Measurements from ENCODE around the gene PYCARD.
A peak's percentile ranks its signal among the peaks of the same experiment; 100 is the strongest.
"Not testable (repeated sequence)": the region's sequence is repeated elsewhere in the genome, so short reads cannot be mapped to it uniquely, and the experiment has no call there.

PYCARD gene

GRCh38 chr16:31191697-31192428, 10.7 kb downstream of the PYCARD start:
- DNase-seq (ENCODE audit: low read depth, low spot score) = no peak

GRCh38 chr16:31190818-31191444, 11.6 kb downstream of the PYCARD start:
- no peak for DNase-seq (ENCODE audit: low read depth, low spot score)

GRCh38 chr16:31190061-31190460, 12.5 kb downstream of the PYCARD start:
- no peak for DNase-seq (ENCODE audit: low read depth, low spot score)

- DNase-seq (ENCODE audit: low read depth, low spot score) = no peak
Measured at GRCh38 chr16:31189412-31189778, 13.2 kb downstream of the PYCARD start.

- no peak for DNase-seq (ENCODE audit: low read depth, low spot score)
Measured at GRCh38 chr16:31188450-31189411, 13.8 kb downstream of the PYCARD start.

DNA sequence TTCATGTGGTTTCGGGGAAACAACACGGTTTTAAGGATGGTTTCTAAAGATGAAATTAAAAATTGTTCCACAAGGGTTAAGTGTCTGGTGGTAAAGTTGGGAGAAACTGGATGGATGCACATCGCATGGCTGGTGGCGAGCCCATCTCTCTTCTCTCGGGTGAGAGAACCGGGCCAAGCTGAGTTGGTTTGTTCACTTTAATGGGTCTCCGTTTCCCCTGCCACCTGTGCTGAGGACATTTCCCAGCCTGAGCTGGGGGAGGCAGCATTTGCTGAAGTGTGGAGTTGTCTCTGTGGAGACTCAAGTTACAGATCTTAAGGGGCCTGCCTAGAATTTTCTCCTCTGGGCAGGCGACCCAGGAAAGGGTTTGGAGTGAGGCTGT, 14.8 kb downstream of the PYCARD start:
- DNase-seq (ENCODE audit: low read depth, low spot score) = no peak

GRCh38 chr16:31186930-31187807, 15.4 kb downstream of the PYCARD start:
- no peak for DNase-seq (ENCODE audit: low read depth, low spot score)

GRCh38 chr16:31186176-31186575, 16.4 kb downstream of the PYCARD start:
- DNase-seq (ENCODE audit: low read depth, low spot score) = no peak

GRCh38 chr16:31185339-31185738, 17.2 kb downstream of the PYCARD start:
- DNase-seq (ENCODE audit: low read depth, low spot score) = no peak

- DNase-seq (ENCODE audit: low read depth, low spot score) = no peak
Measured at GRCh38 chr16:31184888-31185287, 17.7 kb downstream of the PYCARD start.

- DNase-seq (ENCODE audit: low read depth, low spot score) = no peak
Measured at GRCh38 chr16:31183432-31184428, 18.8 kb downstream of the PYCARD start.

DNA sequence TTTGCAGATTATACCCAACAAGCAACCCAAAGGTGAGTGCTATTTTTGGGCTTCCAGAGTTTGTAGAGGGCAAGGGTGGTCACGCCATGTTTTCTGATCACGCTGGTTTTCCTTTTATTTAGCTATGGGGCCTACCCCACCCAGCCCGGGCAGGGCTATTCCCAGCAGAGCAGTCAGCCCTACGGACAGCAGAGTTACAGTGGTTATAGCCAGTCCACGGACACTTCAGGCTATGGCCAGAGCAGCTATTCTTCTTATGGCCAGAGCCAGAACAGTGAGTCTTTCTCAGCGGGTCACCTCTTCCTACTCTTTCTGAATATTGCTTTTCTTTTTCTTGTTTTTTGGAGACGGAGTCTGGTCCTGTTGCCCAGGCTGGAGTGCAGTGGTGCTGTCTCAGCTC, 20.2 kb downstream of the PYCARD start:
- no peak for DNase-seq (ENCODE audit: low read depth, low spot score)

GRCh38 chr16:31181102-31181830, 21.3 kb downstream of the PYCARD start:
- peak; percentile 49 for DNase-seq (ENCODE audit: low read depth, low spot score)

- peak; percentile 94 for DNase-seq (ENCODE audit: low read depth, low spot score)
Measured at GRCh38 chr16:31179747-31180459, 22.7 kb downstream of the PYCARD start, which contains the start of gene FUS. Gene FUS, plus strand, starts transcription at chr16:31180139. Its CDS starts 76 bp downstream, at chr16:31180215.

- no peak for DNase-seq (ENCODE audit: low read depth, low spot score)
Measured at GRCh38 chr16:31179219-31179746, 23.3 kb downstream of the PYCARD start.

DNA sequence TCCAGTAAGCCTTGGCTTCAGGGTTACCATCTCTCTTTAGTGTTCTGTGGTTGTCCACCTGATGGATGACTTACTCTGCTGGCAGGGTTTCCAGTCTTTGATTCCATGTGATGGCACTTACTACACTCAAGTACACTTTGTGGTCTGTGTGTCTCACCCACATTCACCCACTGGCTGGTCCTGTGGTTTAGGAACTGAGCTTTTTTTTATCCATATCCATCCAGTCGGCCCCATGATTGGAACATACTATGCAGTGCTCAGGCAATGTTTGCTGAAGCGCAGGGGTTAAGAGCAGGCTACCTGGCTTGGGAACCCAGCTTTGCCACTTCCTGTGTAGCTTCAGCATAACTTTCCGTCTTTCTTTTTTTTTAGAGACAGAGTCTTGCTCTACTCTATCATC, 25.4 kb downstream of the PYCARD start:
- DNase-seq (ENCODE audit: low read depth, low spot score) = no peak

DNA sequence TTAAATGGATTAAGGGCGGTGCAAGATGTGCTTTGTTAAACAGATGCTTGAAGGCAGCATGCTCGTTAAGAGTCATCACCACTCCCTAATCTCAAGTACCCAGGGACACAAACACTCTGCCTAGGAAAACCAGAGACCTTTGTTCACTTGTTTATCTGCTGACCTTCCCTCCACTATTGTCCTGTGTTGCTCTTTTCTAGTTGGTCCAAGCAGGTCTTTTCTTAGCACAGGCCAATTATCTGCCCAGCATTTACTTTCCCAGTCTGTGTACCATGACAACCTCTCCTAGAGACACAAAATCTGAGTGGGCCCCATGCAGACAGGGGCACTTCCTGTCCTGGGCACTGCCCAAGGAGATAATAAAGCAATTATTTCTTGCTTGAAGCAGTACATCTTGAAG, 32.5 kb downstream of the PYCARD start:
- DNase-seq (ENCODE audit: low read depth, low spot score) = not testable (repeated sequence)

DNA sequence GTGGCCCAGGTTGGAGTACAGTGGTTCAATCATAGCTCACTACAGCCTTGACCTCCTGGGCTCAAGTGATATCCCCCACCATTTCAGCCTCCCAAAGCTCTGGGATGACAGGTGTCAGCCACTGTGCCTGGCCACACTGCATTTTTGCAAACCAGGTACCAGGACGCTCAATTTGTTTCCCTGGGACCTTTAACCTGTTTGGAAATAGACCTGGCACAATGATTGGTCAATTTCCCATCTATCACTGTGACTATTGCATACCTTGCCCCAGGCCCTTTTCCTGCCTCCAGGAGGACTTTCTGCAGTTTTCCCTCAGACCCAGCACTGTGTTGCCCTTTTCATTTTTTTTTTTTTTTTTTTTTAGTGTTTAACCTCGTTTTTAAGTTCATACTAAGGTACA, 33.7 kb downstream of the PYCARD start:
- DNase-seq (ENCODE audit: low read depth, low spot score) = peak; percentile 54
